ENCODE data around the gene CERS3.

Gene CERS3

DNA sequence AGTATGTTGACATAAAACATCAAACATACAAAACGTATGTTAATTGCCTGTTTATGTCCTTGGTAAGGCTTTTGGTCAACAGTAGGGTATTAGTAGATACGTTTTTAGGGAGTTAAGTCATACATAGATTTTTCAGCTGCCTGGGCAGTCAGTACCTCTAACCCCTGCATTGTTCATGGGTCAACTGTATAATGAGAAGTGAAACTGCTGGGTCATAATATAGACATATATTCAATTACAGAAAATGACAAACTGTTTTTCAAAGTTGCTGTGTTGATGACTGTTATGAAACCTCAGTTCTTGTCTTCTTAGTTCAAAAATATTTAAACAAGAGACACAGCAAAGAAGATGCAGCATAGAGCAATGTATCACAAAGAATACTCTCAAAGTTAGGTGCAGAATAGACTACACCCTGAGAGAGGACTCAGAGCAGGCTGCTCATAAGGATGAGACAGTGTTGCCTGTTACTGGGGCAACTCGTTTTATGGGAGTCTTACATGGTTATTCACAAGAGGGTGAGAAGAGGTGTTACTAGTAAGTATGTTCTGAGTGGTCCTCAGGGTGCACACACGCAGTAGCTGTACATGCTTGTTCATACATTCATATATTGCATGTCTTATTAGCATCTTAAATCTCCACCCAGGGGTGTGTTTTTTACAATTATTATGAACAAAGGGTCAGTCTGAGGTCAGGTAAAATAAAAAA is 133.9 kb downstream of the CERS3 start:
- H3K27ac ChIP-seq, result no peak overlapping the region
- no peak for DNase-seq (ENCODE audit: low read depth, low spot score)

DNA sequence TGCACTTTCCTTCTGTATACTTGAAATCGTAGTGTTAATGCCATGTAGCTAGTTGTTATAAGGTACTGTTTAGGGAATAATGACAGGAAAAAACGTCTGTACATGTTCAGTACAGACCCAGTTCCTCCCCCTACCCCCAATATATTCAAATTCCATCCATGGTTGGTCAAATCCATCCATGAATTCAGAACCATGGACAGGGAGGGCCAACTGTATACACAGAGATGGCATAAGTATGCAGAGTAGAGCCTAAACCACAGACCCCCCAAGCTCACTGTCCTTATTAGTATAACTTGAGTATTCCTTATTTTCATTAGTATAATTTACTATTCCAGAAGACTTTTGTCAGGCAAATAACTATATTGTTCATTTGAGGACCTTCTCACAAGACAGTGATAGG is 135.7 kb downstream of the CERS3 start:
- no peak for DNase-seq (ENCODE audit: low read depth, low spot score)
- no peak overlapping the region for H3K27ac ChIP-seq

DNA sequence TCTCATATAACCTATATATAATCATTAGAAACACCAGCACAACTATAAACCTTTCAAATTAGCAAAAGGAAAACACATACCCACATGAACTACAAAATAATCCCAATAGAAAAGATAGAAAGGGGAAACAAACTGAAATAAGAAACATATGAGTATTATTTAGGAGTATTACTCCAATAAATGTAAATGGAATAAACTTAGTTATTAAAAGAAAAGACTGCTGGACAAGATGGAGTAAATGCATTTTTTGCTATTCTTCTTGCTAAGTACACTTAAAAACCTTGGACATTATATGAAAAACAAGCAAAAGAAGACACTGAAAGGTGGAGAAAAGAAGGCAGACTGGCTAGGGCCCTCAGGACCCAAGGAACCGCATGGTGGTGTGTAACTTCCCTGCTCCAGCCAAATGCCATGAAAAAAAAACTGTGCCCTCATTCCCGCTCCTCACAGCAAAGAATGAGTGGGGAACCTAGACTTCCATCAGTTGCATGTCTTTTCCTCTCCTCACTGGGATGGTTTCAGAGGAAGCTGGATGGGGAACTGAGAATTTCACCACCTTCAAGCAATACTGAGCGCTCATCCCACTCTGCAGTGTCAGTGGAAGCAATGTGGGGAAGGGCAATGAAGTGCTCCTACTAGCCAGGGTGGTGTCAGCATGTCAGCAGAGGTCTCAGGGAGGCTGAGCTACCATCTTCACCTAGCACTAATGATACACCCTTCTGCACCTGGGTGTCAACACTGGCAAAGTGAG is 143.3 kb downstream of the CERS3 start:
- H3K27ac ChIP-seq, result no peak overlapping the region
- no peak for DNase-seq (ENCODE audit: low read depth, low spot score)

DNA sequence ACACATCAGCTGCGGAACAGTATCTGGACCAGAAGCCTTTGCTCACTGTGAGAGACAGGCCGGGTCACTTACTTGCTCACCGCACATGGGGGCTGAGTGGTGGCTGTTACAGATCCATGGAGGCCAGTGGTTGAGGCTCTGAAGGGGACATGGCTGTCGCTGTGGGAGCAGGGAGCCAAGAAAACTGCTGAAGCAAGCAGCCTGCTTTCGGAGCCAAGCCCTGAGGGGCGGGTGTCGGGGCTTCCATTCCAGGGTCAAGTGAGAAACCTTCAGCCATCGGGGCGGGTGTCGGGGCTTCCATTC is 144.7 kb downstream of the CERS3 start:
- DNase-seq (ENCODE audit: low read depth, low spot score), result no peak
- no peak overlapping the region for H3K27ac ChIP-seq

DNA sequence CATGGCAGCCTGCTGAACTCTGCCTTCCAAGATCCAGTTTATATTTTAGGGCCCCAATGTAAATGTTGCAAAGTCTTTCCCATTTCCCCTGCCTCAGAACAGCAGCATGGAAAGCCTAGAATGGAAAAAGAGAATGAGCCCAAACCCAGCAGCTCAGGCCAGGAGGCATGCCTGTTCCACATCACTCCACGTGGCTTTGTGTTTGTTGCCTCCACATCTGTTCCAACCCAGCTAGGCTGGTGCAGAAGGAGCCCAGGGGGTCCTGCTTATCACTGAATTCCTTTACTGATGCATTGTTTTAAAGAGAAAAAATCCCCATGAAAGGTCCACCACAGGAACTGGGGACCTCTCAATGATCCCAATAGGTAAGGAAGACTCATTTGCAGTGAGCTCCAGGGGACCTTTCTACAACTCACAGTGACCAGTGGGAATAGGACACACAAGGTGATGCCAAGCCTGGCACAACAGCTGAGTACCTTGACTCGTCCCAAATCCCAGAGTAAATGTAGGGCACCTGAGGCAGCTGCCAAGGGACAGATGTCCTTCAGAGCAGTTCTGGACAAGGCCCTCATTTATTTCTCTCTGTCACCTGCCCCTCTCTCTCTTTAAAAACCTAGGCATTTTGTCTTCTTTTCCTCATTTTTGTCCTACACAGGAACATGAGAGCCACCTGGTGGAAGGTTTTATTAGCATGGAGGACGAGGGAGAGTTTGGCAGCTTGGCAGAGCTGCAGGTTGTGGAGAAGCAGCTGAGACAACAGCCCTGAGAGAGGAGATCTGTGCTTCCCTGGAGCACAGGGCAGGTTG is 145.2 kb downstream of the CERS3 start:
- no peak for DNase-seq (ENCODE audit: low read depth, low spot score)
- H3K27ac ChIP-seq, result no peak overlapping the region

DNA sequence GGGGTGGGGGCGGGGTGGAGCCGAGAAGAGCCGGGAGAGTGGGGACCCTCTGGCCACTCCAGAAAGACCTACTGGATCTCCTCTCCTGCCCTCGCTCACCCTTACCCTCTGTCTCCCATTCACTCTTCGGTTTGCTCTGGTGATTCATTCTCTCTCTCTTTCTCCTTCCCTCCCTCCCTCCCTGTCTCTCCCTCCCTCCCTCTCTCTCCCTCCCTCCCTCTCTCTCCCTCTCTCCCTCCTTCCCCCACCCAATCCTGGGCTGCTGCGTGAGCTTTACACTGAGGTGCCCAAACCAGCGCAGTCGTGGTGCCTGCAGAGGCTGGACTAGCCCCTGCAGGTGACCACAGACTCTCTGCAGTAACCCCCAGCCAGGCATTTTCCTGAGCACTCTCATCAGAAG is 154.8 kb downstream of the CERS3 start:
- H3K27ac ChIP-seq, result no peak overlapping the region
- no peak for DNase-seq (ENCODE audit: low read depth, low spot score)

DNA sequence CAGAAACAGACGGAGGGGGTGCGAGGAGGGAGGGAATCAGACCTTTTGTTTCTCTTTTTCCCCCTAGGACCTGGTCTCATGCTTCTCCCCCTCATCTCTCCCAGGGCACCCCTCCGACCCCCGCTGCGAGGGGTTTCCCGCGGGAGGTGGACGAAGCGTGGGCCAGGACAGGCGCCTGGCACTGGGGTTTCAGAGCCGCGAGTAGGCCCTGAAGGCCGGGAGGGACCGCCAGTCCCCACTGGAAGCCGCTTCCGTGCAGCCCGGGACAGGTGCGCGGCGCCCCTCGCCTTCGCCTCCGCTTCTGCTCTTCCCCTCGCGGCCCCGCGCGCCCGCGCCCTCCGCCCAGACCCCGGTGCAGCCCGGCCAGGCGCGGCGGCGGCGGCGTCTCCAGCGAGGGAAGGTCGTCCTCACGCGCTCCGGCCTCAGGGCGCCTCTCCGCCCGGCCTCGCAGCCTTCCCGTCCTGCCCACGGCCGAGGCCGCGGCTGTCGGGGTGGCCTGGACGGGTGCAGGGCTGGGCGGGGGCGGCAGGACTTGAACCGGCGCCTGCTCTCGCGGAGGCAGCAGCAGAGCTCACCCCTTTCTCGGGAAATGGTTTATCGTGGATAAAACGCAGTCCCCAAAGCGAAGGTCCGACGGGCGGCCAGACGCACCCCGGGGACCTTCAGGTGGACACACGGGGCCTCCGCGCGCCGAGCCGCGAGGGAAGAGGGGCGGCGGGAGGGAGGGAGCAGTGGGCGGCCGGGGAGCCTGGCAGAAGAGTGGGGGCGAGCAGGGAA is 155.4 kb downstream of the CERS3 start:
- DNase-seq (ENCODE audit: low read depth, low spot score), result no peak
- peak overlapping the region; percentile 25 for H3K27ac ChIP-seq

DNA sequence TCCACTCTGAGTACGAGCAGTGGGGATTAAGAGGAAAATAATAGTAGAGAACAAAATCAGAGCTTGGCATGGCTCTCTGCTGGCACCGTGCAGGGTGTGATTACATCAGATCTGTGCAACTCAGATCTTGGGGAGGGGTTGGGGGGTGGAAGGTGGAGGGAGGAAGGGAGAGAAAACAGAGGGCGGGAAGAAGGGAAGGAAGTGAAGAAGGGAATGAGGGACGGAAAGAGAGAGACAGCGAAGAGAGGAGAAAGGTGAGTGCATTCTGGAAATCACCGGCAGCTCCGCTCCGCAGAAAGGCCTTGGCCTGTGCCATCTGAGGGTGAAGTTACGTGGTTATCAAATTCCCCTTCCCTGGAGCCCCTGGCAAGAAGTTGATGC is 156.0 kb downstream of the CERS3 start:
- DNase-seq (ENCODE audit: low read depth, low spot score), result no peak
- peak overlapping the region; percentile 25 for H3K27ac ChIP-seq

DNA sequence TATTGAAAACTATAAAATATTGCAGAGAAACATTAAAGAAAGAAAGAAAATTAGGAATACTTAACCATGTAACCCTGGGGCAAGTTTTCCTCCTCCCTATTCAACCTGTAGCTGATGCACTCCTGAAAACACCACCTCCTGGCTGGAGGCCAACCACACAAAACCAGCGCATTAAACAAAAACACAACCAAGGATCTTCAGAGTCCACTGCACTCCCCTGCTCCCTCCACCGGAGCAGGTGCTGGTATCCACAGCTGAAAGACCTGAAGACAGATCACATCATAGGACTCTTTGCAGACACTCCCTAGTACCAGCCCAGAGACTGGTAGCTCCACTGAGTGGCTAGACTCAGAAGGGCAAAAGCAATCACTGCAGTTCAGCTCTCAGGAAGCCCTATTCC is 173.4 kb downstream of the CERS3 start:
- H3K27ac ChIP-seq, result no peak overlapping the region
- no peak for DNase-seq (ENCODE audit: low read depth, low spot score)

DNA sequence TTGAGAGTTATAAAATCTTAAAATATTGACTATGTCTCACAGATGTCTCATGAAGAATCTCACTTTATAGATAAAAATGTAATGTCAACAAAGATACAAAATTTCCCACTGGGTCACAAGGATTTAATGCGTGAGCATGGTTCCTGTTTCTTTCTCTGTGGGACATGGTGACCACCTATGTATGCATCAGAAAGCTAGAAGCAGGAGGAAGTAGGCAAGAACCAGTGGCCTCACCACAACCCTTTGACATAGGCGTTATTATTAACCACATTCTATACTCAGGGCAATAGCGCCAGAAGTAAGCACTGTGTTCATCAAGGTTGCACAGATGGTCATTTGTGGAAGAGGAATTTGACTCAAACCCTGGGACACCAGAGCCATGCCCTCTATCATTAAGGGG is 175.3 kb downstream of the CERS3 start:
- no peak for DNase-seq (ENCODE audit: low read depth, low spot score)
- H3K27ac ChIP-seq, result no peak overlapping the region

DNA sequence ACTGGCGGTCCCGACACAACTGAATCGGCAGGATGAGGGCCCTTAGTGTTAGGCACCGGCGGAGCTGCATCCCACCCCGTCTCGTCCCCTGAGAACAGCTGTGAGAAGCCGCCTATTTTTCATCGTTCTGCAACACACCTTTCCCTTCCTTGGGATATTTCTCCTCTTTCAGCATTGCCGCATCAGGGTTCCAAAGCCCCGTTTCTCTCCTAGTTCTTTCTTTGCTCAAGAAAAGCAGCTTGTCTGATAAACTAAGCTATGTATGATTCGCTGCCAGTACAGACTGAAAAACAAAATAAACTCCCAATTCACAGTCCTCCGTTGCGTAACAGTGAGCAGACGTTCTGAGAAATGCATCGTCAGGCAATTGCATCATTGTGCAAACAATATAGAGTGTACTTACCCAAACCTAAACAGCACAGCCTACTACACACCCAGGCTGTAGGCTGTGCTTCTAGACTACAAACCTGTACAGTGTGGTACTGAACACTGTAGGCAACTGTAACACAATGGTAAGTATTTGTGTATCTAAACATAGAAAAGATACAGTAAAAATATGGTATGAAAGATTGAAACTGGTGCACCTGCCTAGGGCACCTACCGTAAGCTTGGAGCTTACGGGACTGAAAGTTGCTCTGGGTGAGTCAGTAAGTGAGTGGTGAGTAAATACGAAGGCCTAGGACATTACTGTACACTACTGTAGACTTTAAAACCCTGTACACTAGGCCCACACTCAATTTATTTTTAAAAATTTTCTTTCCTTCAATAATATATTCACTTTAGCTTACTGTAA is 178.1 kb downstream of the CERS3 start:
- H3K27ac ChIP-seq, result peak overlapping the region; percentile 82
- DNase-seq (ENCODE audit: low read depth, low spot score), result peak; percentile 82

All from epithelial cell of prostate (primary cell).